ENCODE data around the gene BMPER.

BMPER gene

GRCh38 chr7:34096198-34096651, 190.9 kb downstream of the BMPER start:
- ChIA-PET POLR2A (interaction anchor here (0.6 kb wide), 1 partner anchor 65 kb away, joined by 3 read pairs; no protein-coding TSS in a partner anchor), CTCF (interaction anchor here (1.2 to 3.3 kb wide), 3 partner anchors 8 to 33 kb away, joined by 3 to 19 read pairs (median 4); no protein-coding TSS in a partner anchor)
- no peak overlapping the region for H3K4me3 ChIP-seq (ENCODE audit: low read depth, low read length)
- DNase-seq (ENCODE audit: low read depth, low spot score), result peak; percentile 56
- TF ChIP-seq CTCF (IDR thresholded peaks at IDR 0.05; ENCODE audit: insufficient read depth, low read length, missing control alignments), result no peak

GRCh38 chr7:34096777-34097176, 191.4 kb downstream of the BMPER start:
- no peak overlapping the region for H3K4me3 ChIP-seq (ENCODE audit: low read depth, low read length)
- no peak for TF ChIP-seq CTCF (IDR thresholded peaks at IDR 0.05; ENCODE audit: insufficient read depth, low read length, missing control alignments)
- POLR2A ChIA-PET, result no interaction called here
- DNase-seq (ENCODE audit: low read depth, low spot score), result no peak
- CTCF ChIA-PET, result interaction anchor here (1.2 to 3.3 kb wide), 3 partner anchors 9 to 36 kb away, joined by 3 to 19 read pairs (median 8); no protein-coding TSS in a partner anchor

GRCh38 chr7:34100661-34101060, 195.3 kb downstream of the BMPER start:
- CTCF ChIA-PET, result no interaction called here
- no peak for TF ChIP-seq CTCF (IDR thresholded peaks at IDR 0.05; ENCODE audit: insufficient read depth, low read length, missing control alignments)
- no peak overlapping the region for H3K4me3 ChIP-seq (ENCODE audit: low read depth, low read length)
- no peak for DNase-seq (ENCODE audit: low read depth, low spot score)
- POLR2A ChIA-PET, result no interaction called here

GRCh38 chr7:34104115-34104514, 198.8 kb downstream of the BMPER start:
- TF ChIP-seq CTCF (IDR thresholded peaks at IDR 0.05; ENCODE audit: insufficient read depth, low read length, missing control alignments), result no peak
- DNase-seq (ENCODE audit: low read depth, low spot score), result no peak
- ChIA-PET CTCF (interaction anchor here (1.0 kb wide), 1 partner anchor 16 kb away, joined by 3 read pairs; no protein-coding TSS in a partner anchor), POLR2A (no interaction called here)
- no peak overlapping the region for H3K4me3 ChIP-seq (ENCODE audit: low read depth, low read length)

GRCh38 chr7:34104992-34105391, 199.7 kb downstream of the BMPER start:
- DNase-seq (ENCODE audit: low read depth, low spot score), result no peak
- ChIA-PET CTCF (interaction anchor here (1.0 to 1.8 kb wide), 2 partner anchors 16 to 17 kb away, joined by 3 to 7 read pairs; no protein-coding TSS in a partner anchor), POLR2A (no interaction called here)
- TF ChIP-seq CTCF (IDR thresholded peaks at IDR 0.05; ENCODE audit: insufficient read depth, low read length, missing control alignments), result no peak
- no peak overlapping the region for H3K4me3 ChIP-seq (ENCODE audit: low read depth, low read length)

- no peak overlapping the region for H3K4me3 ChIP-seq (ENCODE audit: low read depth, low read length)
- POLR2A ChIA-PET, result no interaction called here
- no peak for TF ChIP-seq CTCF (IDR thresholded peaks at IDR 0.05; ENCODE audit: insufficient read depth, low read length, missing control alignments)
- CTCF ChIA-PET, result interaction anchor here (1.0 to 1.6 kb wide), 5 partner anchors 11 to 213 kb away, joined by 3 to 7 read pairs (median 3); no protein-coding TSS in a partner anchor
- no peak for DNase-seq (ENCODE audit: low read depth, low spot score)
Observed at GRCh38 chr7:34107276-34107675, 201.9 kb downstream of the BMPER start.

All from AG04449 (cell line).